AG09319 (cell line): ENCODE data around the gene KLLN.
A peak's percentile ranks its signal among the peaks of the same experiment; 100 is the strongest.
"Not testable (repeated sequence)": the region's sequence is repeated elsewhere in the genome, so short reads cannot be mapped to it uniquely, and the experiment has no call there.

Experiments
- DNase-seq: peaks from one replicate; pipeline ENCODE4 v3.0.0-alpha.2; 2010; ENCODE audit warnings: low read depth; ENCODE audit errors: extremely low read depth
- TF ChIP-seq, protein P1 (sequence below): IDR thresholded peaks from 2 replicates; pipeline ENCODE4 v1.5.1; 2011; ENCODE audit warnings: low read depth, mild to moderate bottlenecking, inconsistent platforms, low read length, moderate library complexity

The KLLN gene

GRCh38 chr10:87850742-87851205 lies 12.6 kb downstream of the KLLN start:
- DNase-seq = no peak
- TF ChIP-seq, protein P1, sequence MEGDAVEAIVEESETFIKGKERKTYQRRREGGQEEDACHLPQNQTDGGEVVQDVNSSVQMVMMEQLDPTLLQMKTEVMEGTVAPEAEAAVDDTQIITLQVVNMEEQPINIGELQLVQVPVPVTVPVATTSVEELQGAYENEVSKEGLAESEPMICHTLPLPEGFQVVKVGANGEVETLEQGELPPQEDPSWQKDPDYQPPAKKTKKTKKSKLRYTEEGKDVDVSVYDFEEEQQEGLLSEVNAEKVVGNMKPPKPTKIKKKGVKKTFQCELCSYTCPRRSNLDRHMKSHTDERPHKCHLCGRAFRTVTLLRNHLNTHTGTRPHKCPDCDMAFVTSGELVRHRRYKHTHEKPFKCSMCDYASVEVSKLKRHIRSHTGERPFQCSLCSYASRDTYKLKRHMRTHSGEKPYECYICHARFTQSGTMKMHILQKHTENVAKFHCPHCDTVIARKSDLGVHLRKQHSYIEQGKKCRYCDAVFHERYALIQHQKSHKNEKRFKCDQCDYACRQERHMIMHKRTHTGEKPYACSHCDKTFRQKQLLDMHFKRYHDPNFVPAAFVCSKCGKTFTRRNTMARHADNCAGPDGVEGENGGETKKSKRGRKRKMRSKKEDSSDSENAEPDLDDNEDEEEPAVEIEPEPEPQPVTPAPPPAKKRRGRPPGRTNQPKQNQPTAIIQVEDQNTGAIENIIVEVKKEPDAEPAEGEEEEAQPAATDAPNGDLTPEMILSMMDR = peak; percentile 71

DNA sequence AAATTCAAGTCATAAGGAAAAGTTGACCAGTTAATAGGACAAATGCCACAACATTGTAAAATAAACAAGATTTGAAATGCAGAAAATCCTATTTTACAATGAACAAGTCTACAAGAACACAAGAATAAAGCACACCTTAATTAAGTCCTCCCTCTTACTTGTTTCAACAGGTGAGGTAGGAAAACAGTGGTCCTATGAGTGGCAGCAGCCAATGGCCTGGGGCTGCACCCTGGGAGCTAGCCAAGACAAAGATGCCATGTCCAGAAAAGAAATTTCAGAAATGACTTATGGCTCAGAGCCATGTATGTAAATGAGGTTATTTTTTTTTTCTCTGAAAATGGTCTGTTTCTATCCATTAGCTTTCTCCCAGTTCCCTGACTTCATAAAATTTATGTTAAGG lies 14.3 kb downstream of the KLLN start:
- no peak for DNase-seq
- TF ChIP-seq, protein P1 = no peak

- TF ChIP-seq, protein P1 = no peak
- no peak for DNase-seq
Observed at GRCh38 chr10:87847550-87847949, 15.8 kb downstream of the KLLN start.

GRCh38 chr10:87846711-87847110 lies 16.6 kb downstream of the KLLN start:
- not testable (repeated sequence) for DNase-seq

GRCh38 chr10:87846023-87846422 lies 17.3 kb downstream of the KLLN start:
- TF ChIP-seq, protein P1 = no peak
- no peak for DNase-seq

DNA sequence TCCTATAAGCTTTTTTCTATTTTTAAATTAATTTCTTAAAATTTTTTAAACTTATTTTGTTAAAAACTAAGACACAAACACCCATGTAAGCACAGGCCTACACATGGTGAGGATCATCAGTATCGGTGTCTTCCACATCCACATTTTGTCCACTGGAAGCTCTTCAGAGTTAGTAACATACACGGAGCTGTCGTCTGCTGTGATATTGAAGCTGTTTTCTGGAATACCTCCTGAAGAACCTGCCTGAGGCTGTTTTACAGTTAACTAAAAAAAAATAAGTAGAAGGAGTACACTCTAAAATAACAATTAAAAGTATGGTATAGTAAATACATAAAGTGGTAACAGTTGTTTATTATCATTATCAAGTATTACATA lies 17.7 kb downstream of the KLLN start:
- TF ChIP-seq, protein P1 = no peak
- no peak for DNase-seq

DNA sequence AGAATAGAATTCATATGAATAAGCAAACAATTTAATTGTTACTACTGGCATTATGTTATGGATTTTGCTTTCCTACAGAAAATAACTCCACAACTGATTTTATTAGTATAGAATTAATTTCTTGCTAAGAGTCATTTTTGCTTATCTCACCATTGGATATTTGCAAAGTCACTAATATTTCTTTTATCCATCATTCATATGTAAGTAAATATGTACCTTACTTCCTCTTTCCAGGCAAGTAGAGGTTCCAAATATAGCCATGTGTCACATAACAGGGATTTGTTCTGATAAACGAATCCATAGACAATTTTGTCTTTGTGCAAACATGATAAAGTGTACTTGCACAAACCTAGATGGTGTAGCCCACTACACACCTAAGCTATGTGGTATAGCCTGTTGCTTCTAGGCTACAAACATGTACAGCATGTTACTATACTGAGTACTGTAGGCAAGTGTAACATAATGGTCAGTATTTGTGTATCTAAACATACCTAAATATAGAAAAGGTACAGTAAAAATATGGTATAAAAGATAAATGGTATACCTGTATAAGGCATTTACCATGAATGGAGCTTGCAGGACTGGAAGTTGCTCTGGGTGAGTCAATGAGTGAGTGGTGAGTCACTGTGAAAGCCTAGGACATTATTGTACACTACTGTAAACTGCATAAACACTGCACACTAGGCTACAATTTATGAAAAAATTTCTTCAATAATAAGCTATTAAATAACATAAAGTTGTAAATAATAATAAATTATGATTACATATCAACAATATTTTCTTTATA lies 18.3 kb downstream of the KLLN start:
- no peak for DNase-seq
- TF ChIP-seq, protein P1 = no peak

- TF ChIP-seq, protein P1 = no peak
- DNase-seq = no peak
Observed at GRCh38 chr10:87843714-87844113, 19.6 kb downstream of the KLLN start.
